Keratinocyte (primary cell): Measurements from ENCODE around the gene TM9SF1. TPM values are rescaled to one million over a fixed set of nuclear protein-coding genes. Genes with fewer than 3 reads are reported as not detected.
"Not testable (repeated sequence)": the region's sequence is repeated elsewhere in the genome, so short reads cannot be mapped to it uniquely, and the experiment has no call there.

Source experiments
- DNase-seq: peaks from one replicate; pipeline ENCODE4 v3.0.0-alpha.2; 2011; ENCODE audit warnings: low read depth, missing footprints, low spot score
- FAIRE-seq: peaks from 2 replicates; lab custom pipeline; 2011; peaks lifted over from hg19 to GRCh38; lab: Jason Lieb, UNC
- H2AFZ ChIP-seq: 2 replicates; pipeline ENCODE4 v1.6.0; 2012; ENCODE audit warnings: low read length, control low read depth, inconsistent platforms; ENCODE audit not compliant: control insufficient read depth
- H3K27ac ChIP-seq: 2 replicates; pipeline ENCODE4 v1.5.1; 2011; ENCODE audit warnings: low read length; ENCODE audit not compliant: control insufficient read depth, insufficient read depth
- H3K27me3 ChIP-seq: 3 replicates; pipeline ENCODE4 v1.6.0; 2011; ENCODE audit warnings: low read length; ENCODE audit not compliant: control insufficient read depth, insufficient read depth; ENCODE audit errors: extremely low read depth
- H3K36me3 ChIP-seq, 2 experiments: 2 replicates in 1 of 2; 3 replicates in 1 of 2; pipeline ENCODE4 v1.5.1; 2011; ENCODE audit warnings: low read length in 2 of 2, mild to moderate bottlenecking in 1 of 2; ENCODE audit not compliant: control insufficient read depth in 2 of 2, insufficient read depth in 2 of 2; ENCODE audit errors: extremely low read depth in 1 of 2
- H3K4me1 ChIP-seq: 3 replicates; pipeline ENCODE4 v1.5.1; 2011; ENCODE audit warnings: low read length; ENCODE audit not compliant: control insufficient read depth, insufficient read depth; ENCODE audit errors: extremely low read depth
- H3K4me2 ChIP-seq: 3 replicates; pipeline ENCODE4 v1.6.0; 2011; ENCODE audit warnings: low read depth, low read length; ENCODE audit not compliant: control insufficient read depth, insufficient read depth; ENCODE audit errors: extremely low read depth
- H3K4me3 ChIP-seq, 3 experiments: fragments of 200-600 bp in 1 of 3; sonication (generic) in 1 of 3; 2 replicates in 2 of 3; 3 replicates in 1 of 3; pipeline ENCODE4 v1.5.1; 2011 to 2016; ENCODE audit warnings: low read length in 3 of 3, mild to moderate bottlenecking in 3 of 3, control low read depth in 2 of 3, inconsistent platforms in 1 of 3, low read depth in 1 of 3, mixed read lengths in 1 of 3, mixed run types in 1 of 3, moderate library complexity in 1 of 3; ENCODE audit not compliant: control insufficient read depth in 2 of 3, insufficient read depth in 2 of 3; ENCODE audit errors: extremely low read depth in 1 of 3
- H3K79me2 ChIP-seq: 2 replicates; pipeline ENCODE4 v1.6.0; 2012; ENCODE audit warnings: low read length; ENCODE audit not compliant: control insufficient read depth, insufficient read depth
- H3K9ac ChIP-seq: 3 replicates; pipeline ENCODE4 v1.6.0; 2011; ENCODE audit warnings: low read length; ENCODE audit not compliant: control insufficient read depth, insufficient read depth; ENCODE audit errors: extremely low read depth
- H3K9me1 ChIP-seq: 3 replicates; pipeline ENCODE4 v1.6.0; 2011; ENCODE audit warnings: low read length; ENCODE audit not compliant: control insufficient read depth, insufficient read depth; ENCODE audit errors: extremely low read depth
- H3K9me3 ChIP-seq: 2 replicates; pipeline ENCODE4 v1.5.1; 2012; ENCODE audit warnings: low read depth, low read length; ENCODE audit not compliant: control insufficient read depth
- H4K20me1 ChIP-seq: 3 replicates; pipeline ENCODE4 v1.6.0; 2011; ENCODE audit warnings: low read length; ENCODE audit not compliant: control insufficient read depth, insufficient read depth; ENCODE audit errors: extremely low read depth
- CTCF ChIP-seq, 3 experiments: IDR thresholded peaks in 1 of 3; conservative IDR thresholded peaks in 1 of 3; optimal IDR thresholded peaks in 1 of 3; 2 replicates in 2 of 3; 3 replicates in 1 of 3; pipeline versions ENCODE3 to v1.5.1; 2011; ENCODE audit warnings: low read length in 3 of 3, mild to moderate bottlenecking in 3 of 3, moderate library complexity in 2 of 3, control low read depth in 1 of 3, inconsistent platforms in 1 of 3; ENCODE audit not compliant: insufficient read depth in 2 of 3; ENCODE audit errors: extremely low read depth in 1 of 3
- EZH2 ChIP-seq: IDR thresholded peaks from one replicate; pipeline ENCODE4 v1.6.1; 2012; ENCODE audit warnings: inconsistent platforms, mild to moderate bottlenecking, low read length, moderate library complexity
- dilution Hi-C: fragments of 300-500 bp; cut with MboI; formaldehyde crosslinking; loops from one replicate; pipeline ENCODE4 v1.7.0; 2020; ENCODE audit warnings: low sequenced_read_pairs; ENCODE audit not compliant: extremely low pct_ligation_motif_present
- polyA plus RNA-seq, 5 experiments: library from polyadenylated mRNA; depleted of rRNA in 3 of 5; stranded (reverse) in 3 of 5; stranded (forward) in 1 of 5; unstranded in 1 of 5; fragments of >200 nt; gene quantifications; 1 replicate in 1 of 5; 2 replicates in 3 of 5; 3 replicates in 1 of 5; pipeline versions ENCODE4 v1.2.1 to v1.2.3, GENCODE V29; 2011 to 2012; ENCODE audit warnings: missing spikeins in 2 of 5, low read depth in 1 of 5, low replicate concordance in 1 of 5

The TM9SF1 gene
- polyA plus RNA-seq, 1 donor (not counting 4 experiments of a cell fraction or from before 2014, with no cell fraction given): 19.2 TPM

DNA sequence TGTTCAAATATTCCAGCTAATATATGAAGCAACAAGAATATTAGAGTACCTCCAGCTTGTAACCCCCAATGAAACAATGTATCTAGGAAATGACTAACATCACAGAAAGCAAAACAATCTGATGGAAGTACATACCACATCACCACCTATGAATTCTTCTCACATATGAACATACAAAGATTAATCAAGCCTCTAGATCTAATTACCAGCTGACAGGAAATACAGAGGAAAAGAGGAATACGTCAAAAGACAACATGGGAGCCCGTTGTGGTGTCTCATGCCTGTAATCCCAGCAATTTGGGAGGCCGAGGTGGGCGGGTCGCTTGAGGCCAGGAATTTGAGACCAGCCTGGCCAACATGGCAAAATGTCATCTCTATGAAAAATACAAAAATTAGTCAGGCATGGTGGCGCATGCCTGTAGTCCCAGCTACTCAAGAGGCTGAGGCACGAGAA is 29.4 kb upstream of the TM9SF1 start:
- Histone ChIP-seq H3K9me3 (no peaks in the 10 kb centered on the region), H3K4me3 (no peak overlapping the region), H2AFZ (no peak overlapping the region), H3K4me2 (peak overlapping the region; percentile 51), H4K20me1 (no peaks in the 10 kb centered on the region), H3K4me1 (peaks cover 21% of the 10 kb centered on the region), H3K79me2 (peaks cover 80% of the 10 kb centered on the region), H3K27ac (peak overlapping the region; percentile 60), H3K27me3 (no peaks in the 10 kb centered on the region), H3K9me1 (no peaks in the 10 kb centered on the region), H3K36me3 (peaks cover 2 to 5% of the 10 kb centered on the region in 2 experiments), H3K9ac (no peak overlapping the region)
- FAIRE-seq (peak; percentile 66), DNase-seq (no peak)
- dilution Hi-C loops: no loop called here
- TF ChIP-seq EZH2 (no peak), CTCF (optimal IDR thresholded peaks at IDR 0.05 in 1 of 3, IDR thresholded peaks at IDR 0.05 in 1 of 3, conservative IDR thresholded peaks at IDR 0.05 in 1 of 3; ENCODE audit: extremely low read depth in 1 of 3, insufficient read depth in 2 of 3, low read length in 3 of 3) (no peak)

DNA sequence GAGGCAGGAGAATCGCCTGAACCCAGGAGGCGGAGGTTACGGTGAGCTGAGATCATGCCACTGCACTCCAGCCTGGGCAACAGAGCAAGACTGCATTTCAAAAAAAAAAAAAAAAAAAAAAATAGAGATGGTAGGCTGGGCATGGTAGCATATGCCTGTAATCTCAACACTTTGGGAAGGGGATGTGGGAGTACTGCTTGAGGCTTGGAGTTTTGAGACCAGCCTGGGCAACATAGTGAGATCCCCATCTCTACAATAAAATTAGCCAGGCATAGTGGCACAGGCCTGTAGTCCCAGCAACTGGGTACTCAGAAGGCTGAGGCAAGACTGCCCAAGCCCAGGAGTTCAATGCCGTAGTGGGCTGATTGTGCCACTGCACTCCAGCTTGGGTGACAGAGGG is 27.7 kb upstream of the TM9SF1 start:
- peaks cover 18% of the 10 kb centered on the region for H3K4me1 ChIP-seq
- FAIRE-seq, H3K4me3 ChIP-seq, H3K27ac ChIP-seq, H3K9ac ChIP-seq, H3K4me2 ChIP-seq, H3K36me3 ChIP-seq, H4K20me1 ChIP-seq, DNase-seq, H3K9me1 ChIP-seq, dilution Hi-C loops, H3K9me3 ChIP-seq, H3K27me3 ChIP-seq, H2AFZ ChIP-seq: not testable (repeated sequence)
- H3K79me2 ChIP-seq: peaks cover 75% of the 10 kb centered on the region

- H4K20me1 ChIP-seq: no peaks in the 10 kb centered on the region
- peaks cover 10% of the 10 kb centered on the region for H3K4me1 ChIP-seq
- no peaks in the 10 kb centered on the region for H3K9me1 ChIP-seq
- DNase-seq: no peak
- TF ChIP-seq EZH2 (no peak), CTCF (optimal IDR thresholded peaks at IDR 0.05 in 1 of 3, IDR thresholded peaks at IDR 0.05 in 1 of 3, conservative IDR thresholded peaks at IDR 0.05 in 1 of 3; ENCODE audit: extremely low read depth in 1 of 3, insufficient read depth in 2 of 3, low read length in 3 of 3) (no peak)
- no peak overlapping the region for H3K9ac ChIP-seq
- no peak overlapping the region for H2AFZ ChIP-seq
- H3K4me3 ChIP-seq: no peak overlapping the region
- no peaks in the 10 kb centered on the region for H3K27me3 ChIP-seq
- FAIRE-seq: no peak
- dilution Hi-C loops: no loop called here
- H3K79me2 ChIP-seq: peaks cover 51% of the 10 kb centered on the region
- H3K27ac ChIP-seq: no peak overlapping the region
- no peak overlapping the region for H3K4me2 ChIP-seq
- peaks cover 6 to 9% of the 10 kb centered on the region in 2 experiments for H3K36me3 ChIP-seq
- H3K9me3 ChIP-seq: no peaks in the 10 kb centered on the region
Measured at GRCh38 chr14:24219521-24219920, 24.3 kb upstream of the TM9SF1 start.
